ENCODE data around the gene RAD51B.

RAD51B gene

GRCh38 chr14:68447581-68448251 is 628.1 kb downstream of the RAD51B start:
- TF ChIP-seq CTCF (IDR thresholded peaks at IDR 0.05; ENCODE audit: low read depth, low read length) = no peak
- no peak for DNase-seq (ENCODE audit: low read depth in 2 of 2)
- H3K4me3 ChIP-seq (replicated peaks in 1 of 2; ENCODE audit: low read depth in 2 of 2, low read length in 2 of 2) = no peak overlapping the region

GRCh38 chr14:68448252-68448902 is 628.8 kb downstream of the RAD51B start:
- no peak for TF ChIP-seq CTCF (IDR thresholded peaks at IDR 0.05; ENCODE audit: low read depth, low read length)
- no peak overlapping the region for H3K4me3 ChIP-seq (replicated peaks in 1 of 2; ENCODE audit: low read depth in 2 of 2, low read length in 2 of 2)
- no peak for DNase-seq (ENCODE audit: low read depth in 2 of 2)

DNA sequence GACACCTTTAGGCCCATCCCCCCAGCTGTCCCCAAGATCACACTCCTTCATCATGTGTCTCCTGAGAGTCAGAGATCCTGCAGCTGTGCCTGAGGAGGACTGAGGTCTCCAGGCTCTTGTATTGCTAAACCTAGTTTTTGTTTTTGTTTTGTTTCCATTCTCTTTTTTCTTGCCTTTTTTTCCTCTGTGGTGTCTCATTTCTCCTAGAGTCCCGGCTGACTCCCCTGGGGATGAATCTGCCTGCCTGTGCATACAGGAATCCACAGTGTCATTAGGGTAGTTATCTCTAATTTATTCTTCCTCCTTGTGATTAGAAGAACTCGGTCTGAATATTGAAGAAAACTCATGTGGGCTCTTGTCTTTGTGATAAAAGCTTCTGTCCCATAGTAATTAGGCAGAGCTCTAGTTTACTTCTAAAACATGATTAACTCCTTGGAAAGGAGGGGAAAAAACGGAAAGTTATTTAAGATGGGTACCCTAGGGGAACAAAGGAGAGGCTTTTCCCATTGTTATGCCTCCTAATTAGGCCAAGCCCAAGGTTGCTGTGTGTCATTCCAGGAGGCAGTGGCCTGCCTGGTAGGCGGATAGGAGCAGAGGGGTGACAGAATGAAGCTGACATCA is 630.1 kb downstream of the RAD51B start:
- peak in 1 of 2 donors; percentile 51 for DNase-seq (ENCODE audit: low read depth in 2 of 2)
- TF ChIP-seq CTCF (IDR thresholded peaks at IDR 0.05; ENCODE audit: low read depth, low read length) = no peak
- H3K4me3 ChIP-seq (replicated peaks in 1 of 2; ENCODE audit: low read depth in 2 of 2, low read length in 2 of 2) = no peak overlapping the region

GRCh38 chr14:68450391-68451120 is 631.0 kb downstream of the RAD51B start:
- H3K4me3 ChIP-seq (replicated peaks in 1 of 2; ENCODE audit: low read depth in 2 of 2, low read length in 2 of 2) = no peak overlapping the region
- no peak for TF ChIP-seq CTCF (IDR thresholded peaks at IDR 0.05; ENCODE audit: low read depth, low read length)
- peak in 1 of 2 donors; percentile 23 for DNase-seq (ENCODE audit: low read depth in 2 of 2)

GRCh38 chr14:68451696-68452373 is 632.3 kb downstream of the RAD51B start:
- H3K4me3 ChIP-seq (replicated peaks in 1 of 2; ENCODE audit: low read depth in 2 of 2, low read length in 2 of 2) = no peak overlapping the region
- DNase-seq (ENCODE audit: low read depth in 2 of 2) = peak; percentile 64 to 81
- TF ChIP-seq CTCF (IDR thresholded peaks at IDR 0.05; ENCODE audit: low read depth, low read length) = no peak

GRCh38 chr14:68458253-68458652 is 638.7 kb downstream of the RAD51B start:
- no peak overlapping the region for H3K4me3 ChIP-seq (replicated peaks in 1 of 2; ENCODE audit: low read depth in 2 of 2, low read length in 2 of 2)
- TF ChIP-seq CTCF (IDR thresholded peaks at IDR 0.05; ENCODE audit: low read depth, low read length) = no peak
- no peak for DNase-seq (ENCODE audit: low read depth in 2 of 2)

All from cardiac fibroblast (primary cell).